ENCODE data around the gene UGT1A7. TPM values are rescaled to one million over a fixed set of nuclear protein-coding genes. Genes with fewer than 3 reads are reported as not detected.
"Not testable (repeated sequence)": the region's sequence is repeated elsewhere in the genome, so short reads cannot be mapped to it uniquely, and the experiment has no call there.

Gene UGT1A7
- polyA plus RNA-seq, 3 donors: not detected

GRCh38 chr2:233745073-233745755 lies 63.5 kb downstream of the UGT1A7 start:
- Histone ChIP-seq H3K9me3 (replicated peaks in 1 of 2; ENCODE audit: control insufficient read depth in 1 of 2, insufficient read depth in 1 of 2, low read length in 2 of 2) (peaks cover under 1 to 5% of the 10 kb centered on the region in 2 donors), H3K4me3 (replicated peaks in 1 of 3; ENCODE audit: low read depth in 2 of 3, low read length in 3 of 3) (no peak overlapping the region), H3K79me2 (ENCODE audit: insufficient read depth, low read length) (no peaks in the 10 kb centered on the region), H3K4me2 (replicated peaks; ENCODE audit: extremely low read depth, low read length, poor library complexity, severe bottlenecking) (no peak overlapping the region), H3K4me1 (ENCODE audit: control insufficient read depth in 1 of 2, insufficient read depth in 2 of 2, low read length in 2 of 2) (no peaks in the 10 kb centered on the region), H3K27ac (ENCODE audit: low read depth in 1 of 2, low read length in 2 of 2) (no peak overlapping the region), H3K27me3 (ENCODE audit: control insufficient read depth in 2 of 2, insufficient read depth in 2 of 2, low read length in 2 of 2) (no peaks in the 10 kb centered on the region), H3K36me3 (replicated peaks in 1 of 2; ENCODE audit: control insufficient read depth in 1 of 2, insufficient read depth in 2 of 2, low read length in 2 of 2) (no peaks in the 10 kb centered on the region), H4K20me1 (ENCODE audit: insufficient read depth, low read length) (no peaks in the 10 kb centered on the region), H3K9ac (ENCODE audit: insufficient read depth, low read length, poor library complexity, severe bottlenecking) (no peak overlapping the region), H2AFZ (ENCODE audit: insufficient read depth, low read depth, low read length, poor library complexity, severe bottlenecking) (no peak overlapping the region)
- DNase-seq: no peak
- WGBS (ENCODE audit: insufficient coverage): 71% methylated on average over 1 of the region's 5 CpGs
- Mint-ChIP-seq H3K4me1 (no peaks in the 10 kb centered on the region), H3K27me3 (ENCODE audit: low read depth in 3 of 3) (peaks cover 1 to 5% (median 4%) of the 10 kb centered on the region in 3 donors), H3K36me3 (no peaks in the 10 kb centered on the region), H3K4me3 (no peak overlapping the region), H3K27ac (no peak overlapping the region), H3K9me3 (peaks cover 4 to 15% (median 8%) of the 10 kb centered on the region in 7 donors)
- TF ChIP-seq CTCF (IDR thresholded peaks at IDR 0.05): no peak
- intact Hi-C loops (cut with micrococcal nuclease): no loop called here

- H3K27ac Mint-ChIP-seq: not testable (repeated sequence)
These were observed 64.1 kb downstream of the UGT1A7 start for GRCh38 chr2:233745838-233746237.

More at GRCh38 chr2:233745838-233746237, 64.1 kb downstream of the UGT1A7 start:
- H3K9ac ChIP-seq (ENCODE audit: insufficient read depth, low read length, poor library complexity, severe bottlenecking); H3K36me3 Mint-ChIP-seq; H3K4me2 ChIP-seq (replicated peaks; ENCODE audit: extremely low read depth, low read length, poor library complexity, severe bottlenecking); H3K36me3 ChIP-seq (replicated peaks in 1 of 2; ENCODE audit: control insufficient read depth in 1 of 2, insufficient read depth in 2 of 2, low read length in 2 of 2); intact Hi-C loops (cut with micrococcal nuclease); H3K27me3 ChIP-seq (ENCODE audit: control insufficient read depth in 2 of 2, insufficient read depth in 2 of 2, low read length in 2 of 2); H3K79me2 ChIP-seq (ENCODE audit: insufficient read depth, low read length); H4K20me1 ChIP-seq (ENCODE audit: insufficient read depth, low read length); DNase-seq; H3K4me1 ChIP-seq (ENCODE audit: control insufficient read depth in 1 of 2, insufficient read depth in 2 of 2, low read length in 2 of 2); H2AFZ ChIP-seq (ENCODE audit: insufficient read depth, low read depth, low read length, poor library complexity, severe bottlenecking); H3K4me1 Mint-ChIP-seq; H3K27ac ChIP-seq (ENCODE audit: low read depth in 1 of 2, low read length in 2 of 2); H3K4me3 ChIP-seq (replicated peaks in 1 of 3; ENCODE audit: low read depth in 2 of 3, low read length in 3 of 3); H3K27me3 Mint-ChIP-seq (ENCODE audit: low read depth in 3 of 3); H3K4me3 Mint-ChIP-seq: not testable (repeated sequence)
- WGBS (ENCODE audit: insufficient coverage): 100% methylated on average over 1 of the region's 2 CpGs
- H3K9me3 ChIP-seq (replicated peaks in 1 of 2; ENCODE audit: control insufficient read depth in 1 of 2, insufficient read depth in 1 of 2, low read length in 2 of 2): peaks cover 7 to 11% of the 10 kb centered on the region in 2 donors
- H3K9me3 Mint-ChIP-seq: peaks cover 8 to 21% (median 13%) of the 10 kb centered on the region in 7 donors

Data from CD14-positive monocyte (primary cell).